Measurements from ENCODE around the gene TSHZ2.
"Not testable (repeated sequence)": the region's sequence is repeated elsewhere in the genome, so short reads cannot be mapped to it uniquely, and the experiment has no call there.

Gene TSHZ2

GRCh38 chr20:52963131-52963530, 9.0 kb upstream of the TSHZ2 start:
- no peak for DNase-seq

- DNase-seq, result no peak
These were observed 8.0 kb upstream of the TSHZ2 start for GRCh38 chr20:52964131-52964530.

GRCh38 chr20:52965380-52965779, 6.8 kb upstream of the TSHZ2 start:
- DNase-seq, result no peak

- DNase-seq, result no peak
These were observed 6.3 kb upstream of the TSHZ2 start for GRCh38 chr20:52965819-52966218.

GRCh38 chr20:52966543-52966942, 5.6 kb upstream of the TSHZ2 start:
- DNase-seq, result not testable (repeated sequence)

GRCh38 chr20:52971498-52972189, 514 bp upstream of the TSHZ2 start:
- DNase-seq, result no peak

- DNase-seq, result peak; percentile 22
These were observed 1.0 kb downstream of the TSHZ2 start for GRCh38 chr20:52972965-52973819.

GRCh38 chr20:52974179-52974594, 2.0 kb downstream of the TSHZ2 start:
- peak; percentile 32 for DNase-seq

- DNase-seq, result peak; percentile 54
These were observed 3.0 kb downstream of the TSHZ2 start for GRCh38 chr20:52975029-52975732.

- no peak for DNase-seq
These were observed 3.8 kb downstream of the TSHZ2 start for GRCh38 chr20:52975803-52976531.

GRCh38 chr20:52978851-52979250, 6.7 kb downstream of the TSHZ2 start:
- no peak for DNase-seq

GRCh38 chr20:52981051-52981450, 8.9 kb downstream of the TSHZ2 start:
- no peak for DNase-seq

- DNase-seq, result no peak
These were observed 11.7 kb downstream of the TSHZ2 start for GRCh38 chr20:52983726-52984450.

- DNase-seq, result no peak
These were observed 12.3 kb downstream of the TSHZ2 start for GRCh38 chr20:52984451-52984810.

GRCh38 chr20:52985687-52986086, 13.5 kb downstream of the TSHZ2 start:
- no peak for DNase-seq

GRCh38 chr20:52987295-52987694, 15.1 kb downstream of the TSHZ2 start:
- no peak for DNase-seq

- no peak for DNase-seq
These were observed 19.7 kb downstream of the TSHZ2 start for GRCh38 chr20:52991830-52992229.

GRCh38 chr20:52992632-52993031, 20.5 kb downstream of the TSHZ2 start:
- no peak for DNase-seq

GRCh38 chr20:52993076-52993475, 20.9 kb downstream of the TSHZ2 start:
- DNase-seq, result no peak

GRCh38 chr20:52994184-52994970, 22.2 kb downstream of the TSHZ2 start:
- no peak for DNase-seq

- DNase-seq, result no peak
These were observed 24.0 kb downstream of the TSHZ2 start for GRCh38 chr20:52996130-52996529.
